Peyer's patch (tissue), 4 donors: ENCODE data around the gene PLXDC1.

ENCODE experiments used
- POLR2A ChIP-seq, 2 donors: fragments of 450-650 bp; IDR thresholded peaks; one replicate each; pipeline ENCODE4 v1.5.1; 2017; ENCODE audit warnings: antibody characterized with exemption in 2 of 2, mild to moderate bottlenecking in 2 of 2, moderate library complexity in 2 of 2
- TF ChIP-seq, protein P1 (sequence below), 6 experiments: fragments of 450-650 bp in 4 of 6; fragments of 200-600 bp in 2 of 6; sonication (generic) in 1 of 6; IDR thresholded peaks; one replicate each; pipeline ENCODE4 v1.5.1; 2017 to 2019; ENCODE audit warnings: antibody characterized with exemption in 6 of 6, mild to moderate bottlenecking in 3 of 6, moderate library complexity in 1 of 6

- TF ChIP-seq, protein P1, sequence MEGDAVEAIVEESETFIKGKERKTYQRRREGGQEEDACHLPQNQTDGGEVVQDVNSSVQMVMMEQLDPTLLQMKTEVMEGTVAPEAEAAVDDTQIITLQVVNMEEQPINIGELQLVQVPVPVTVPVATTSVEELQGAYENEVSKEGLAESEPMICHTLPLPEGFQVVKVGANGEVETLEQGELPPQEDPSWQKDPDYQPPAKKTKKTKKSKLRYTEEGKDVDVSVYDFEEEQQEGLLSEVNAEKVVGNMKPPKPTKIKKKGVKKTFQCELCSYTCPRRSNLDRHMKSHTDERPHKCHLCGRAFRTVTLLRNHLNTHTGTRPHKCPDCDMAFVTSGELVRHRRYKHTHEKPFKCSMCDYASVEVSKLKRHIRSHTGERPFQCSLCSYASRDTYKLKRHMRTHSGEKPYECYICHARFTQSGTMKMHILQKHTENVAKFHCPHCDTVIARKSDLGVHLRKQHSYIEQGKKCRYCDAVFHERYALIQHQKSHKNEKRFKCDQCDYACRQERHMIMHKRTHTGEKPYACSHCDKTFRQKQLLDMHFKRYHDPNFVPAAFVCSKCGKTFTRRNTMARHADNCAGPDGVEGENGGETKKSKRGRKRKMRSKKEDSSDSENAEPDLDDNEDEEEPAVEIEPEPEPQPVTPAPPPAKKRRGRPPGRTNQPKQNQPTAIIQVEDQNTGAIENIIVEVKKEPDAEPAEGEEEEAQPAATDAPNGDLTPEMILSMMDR (IDR thresholded peaks at IDR 0.05): peak in 2 of 6 experiments; percentile 7 to 20
- no peak for TF ChIP-seq POLR2A (IDR thresholded peaks at IDR 0.05)
Observed at GRCh38 chr17:39026980-39027451, 124.4 kb downstream of the PLXDC1 start.
